ENCODE results near the gene ATL2.

DNA sequence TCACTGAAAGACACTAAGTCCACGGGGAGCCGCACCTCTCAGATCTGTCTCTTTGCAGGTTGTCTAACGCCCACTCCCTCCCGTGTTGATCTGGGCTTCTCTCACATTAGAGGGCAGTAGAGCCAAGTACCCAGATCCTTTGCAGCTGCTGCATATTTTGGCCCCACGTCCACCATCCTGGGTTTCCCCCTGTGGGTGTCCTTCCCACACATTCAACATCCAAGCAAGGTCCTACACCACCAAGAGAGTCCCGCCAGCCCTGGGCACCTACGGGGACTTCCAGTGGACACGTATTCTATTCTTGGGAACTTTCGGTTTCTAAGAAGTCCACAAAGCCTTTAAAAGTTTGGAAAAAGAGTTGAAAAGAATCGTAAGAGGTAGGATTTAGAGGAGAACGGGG, 116.6 kb downstream of the ATL2 start:
- TF ChIP-seq, protein P1, sequence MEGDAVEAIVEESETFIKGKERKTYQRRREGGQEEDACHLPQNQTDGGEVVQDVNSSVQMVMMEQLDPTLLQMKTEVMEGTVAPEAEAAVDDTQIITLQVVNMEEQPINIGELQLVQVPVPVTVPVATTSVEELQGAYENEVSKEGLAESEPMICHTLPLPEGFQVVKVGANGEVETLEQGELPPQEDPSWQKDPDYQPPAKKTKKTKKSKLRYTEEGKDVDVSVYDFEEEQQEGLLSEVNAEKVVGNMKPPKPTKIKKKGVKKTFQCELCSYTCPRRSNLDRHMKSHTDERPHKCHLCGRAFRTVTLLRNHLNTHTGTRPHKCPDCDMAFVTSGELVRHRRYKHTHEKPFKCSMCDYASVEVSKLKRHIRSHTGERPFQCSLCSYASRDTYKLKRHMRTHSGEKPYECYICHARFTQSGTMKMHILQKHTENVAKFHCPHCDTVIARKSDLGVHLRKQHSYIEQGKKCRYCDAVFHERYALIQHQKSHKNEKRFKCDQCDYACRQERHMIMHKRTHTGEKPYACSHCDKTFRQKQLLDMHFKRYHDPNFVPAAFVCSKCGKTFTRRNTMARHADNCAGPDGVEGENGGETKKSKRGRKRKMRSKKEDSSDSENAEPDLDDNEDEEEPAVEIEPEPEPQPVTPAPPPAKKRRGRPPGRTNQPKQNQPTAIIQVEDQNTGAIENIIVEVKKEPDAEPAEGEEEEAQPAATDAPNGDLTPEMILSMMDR (IDR thresholded peaks at IDR 0.05), result no peak
- TF ChIP-seq POLR2A (IDR thresholded peaks at IDR 0.05), result no peak
